HepG2 (cell line): Measurements from ENCODE around the gene CEBPG. TPM values are rescaled to one million over a fixed set of nuclear protein-coding genes. Genes with fewer than 3 reads are reported as not detected.

Experiments
- HOXD1 ChIP-seq: sonication (generic); formaldehyde crosslinking; IDR thresholded peaks from 2 replicates; pipeline ENCODE4 v1.5.0; 2020; ENCODE audit warnings: missing genetic modification reagents
- KMT2B ChIP-seq: IDR thresholded peaks from 2 replicates; pipeline ENCODE4 v1.6.1; 2016; ENCODE audit warnings: missing genetic modification reagents, missing compliant biosample characterization
- MTF2 ChIP-seq: sonication (generic); formaldehyde crosslinking; IDR thresholded peaks from 2 replicates; pipeline ENCODE4 v1.5.0; 2020; ENCODE audit warnings: missing genetic modification reagents, borderline replicate concordance
- NR2F1 ChIP-seq, 2 experiments: fragments of 450-650 bp in 1 of 2; formaldehyde crosslinking in 1 of 2; IDR thresholded peaks; 2 replicates each; pipeline versions ENCODE4 v1.5.0 to v1.6.1; 2016 to 2020; ENCODE audit warnings: mild to moderate bottlenecking in 1 of 2, missing compliant biosample characterization in 1 of 2, missing genetic modification reagents in 1 of 2, moderate library complexity in 1 of 2
- PAX8 ChIP-seq: sonication (generic); formaldehyde crosslinking; IDR thresholded peaks from 2 replicates; pipeline ENCODE4 v1.8.0; 2022; ENCODE audit warnings: mild to moderate bottlenecking, missing genetic modification reagents, borderline replicate concordance
- PRPF4 ChIP-seq: fragments of 200-400 bp; formaldehyde crosslinking; IDR thresholded peaks from 2 replicates; pipeline ENCODE4 v1.6.1; 2016; ENCODE audit warnings: low read length, low read depth; ENCODE audit not compliant: poor library complexity, severe bottlenecking
- TBL1XR1 ChIP-seq: fragments of 150-350 bp; IDR thresholded peaks from 2 replicates; pipeline ENCODE4 v1.6.1; 2014; ENCODE audit warnings: borderline replicate concordance, low read length; ENCODE audit not compliant: partially characterized antibody
- ZNF572 ChIP-seq: sonication (generic); formaldehyde crosslinking; IDR thresholded peaks from 2 replicates; pipeline ENCODE4 v1.5.1; 2020; ENCODE audit warnings: mild to moderate bottlenecking, missing genetic modification reagents
- ZNF709 ChIP-seq: sonication (generic); formaldehyde crosslinking; IDR thresholded peaks from 2 replicates; pipeline ENCODE4 v1.5.0; 2020; ENCODE audit warnings: mild to moderate bottlenecking, missing genetic modification reagents
- ZZZ3 ChIP-seq: sonication (generic); formaldehyde crosslinking; IDR thresholded peaks from 2 replicates; pipeline ENCODE4 v1.4.0; 2020; ENCODE audit warnings: missing genetic modification reagents, mild to moderate bottlenecking, borderline replicate concordance
- polyA plus RNA-seq, 8 experiments: library from polyadenylated mRNA; depleted of rRNA in 3 of 8; stranded (reverse) in 7 of 8; unstranded in 1 of 8; fragments of >200 nt; fragmentation: Illumina TruSeq in 4 of 8; extraction: Trizol in 4 of 8; gene quantifications; 2 replicates each; pipeline versions ENCODE4 v1.2.1 to v1.2.3, GENCODE V29; 2011 to 2016; ENCODE audit warnings: low read depth in 4 of 8, missing spikeins in 1 of 8, mixed read lengths in 1 of 8; ENCODE audit not compliant: insufficient read depth in 1 of 8
- total RNA-seq, 5 experiments: library from RNA; depleted of rRNA; stranded (reverse); fragments of >200 nt; fragmentation: Illumina TruSeq; extraction: Trizol; gene quantifications; 2 replicates each; pipeline ENCODE4 v1.2.3, GENCODE V29; 2016; ENCODE audit warnings: low read depth in 1 of 5
- TF ChIP-seq, protein P1 (sequence below): sonication (generic); formaldehyde crosslinking; IDR thresholded peaks from 2 replicates; pipeline ENCODE4 v1.4.0; 2020; ENCODE audit warnings: mild to moderate bottlenecking, missing genetic modification reagents
- TF ChIP-seq, protein P2 (sequence below): IDR thresholded peaks from 2 replicates; pipeline ENCODE4 v1.6.1; 2012; ENCODE audit warnings: low read depth, low read length, improper control_type of control experiment
- TF ChIP-seq, protein P3 (sequence below): sonication (generic); formaldehyde crosslinking; IDR thresholded peaks from 2 replicates; pipeline ENCODE4 v1.8.0; 2022; ENCODE audit warnings: mild to moderate bottlenecking, missing genetic modification reagents, borderline replicate concordance
- TF ChIP-seq, protein P4 (sequence below): IDR thresholded peaks from 2 replicates; pipeline ENCODE4 v1.6.1; 2016; ENCODE audit warnings: low read depth, borderline replicate concordance

The CEBPG gene
- total and polyA plus RNA-seq, 2 of the 13 experiments (the other 11 are each of a cell fraction or from before 2014, with no cell fraction given), result 25.7 to 34.3 TPM

DNA sequence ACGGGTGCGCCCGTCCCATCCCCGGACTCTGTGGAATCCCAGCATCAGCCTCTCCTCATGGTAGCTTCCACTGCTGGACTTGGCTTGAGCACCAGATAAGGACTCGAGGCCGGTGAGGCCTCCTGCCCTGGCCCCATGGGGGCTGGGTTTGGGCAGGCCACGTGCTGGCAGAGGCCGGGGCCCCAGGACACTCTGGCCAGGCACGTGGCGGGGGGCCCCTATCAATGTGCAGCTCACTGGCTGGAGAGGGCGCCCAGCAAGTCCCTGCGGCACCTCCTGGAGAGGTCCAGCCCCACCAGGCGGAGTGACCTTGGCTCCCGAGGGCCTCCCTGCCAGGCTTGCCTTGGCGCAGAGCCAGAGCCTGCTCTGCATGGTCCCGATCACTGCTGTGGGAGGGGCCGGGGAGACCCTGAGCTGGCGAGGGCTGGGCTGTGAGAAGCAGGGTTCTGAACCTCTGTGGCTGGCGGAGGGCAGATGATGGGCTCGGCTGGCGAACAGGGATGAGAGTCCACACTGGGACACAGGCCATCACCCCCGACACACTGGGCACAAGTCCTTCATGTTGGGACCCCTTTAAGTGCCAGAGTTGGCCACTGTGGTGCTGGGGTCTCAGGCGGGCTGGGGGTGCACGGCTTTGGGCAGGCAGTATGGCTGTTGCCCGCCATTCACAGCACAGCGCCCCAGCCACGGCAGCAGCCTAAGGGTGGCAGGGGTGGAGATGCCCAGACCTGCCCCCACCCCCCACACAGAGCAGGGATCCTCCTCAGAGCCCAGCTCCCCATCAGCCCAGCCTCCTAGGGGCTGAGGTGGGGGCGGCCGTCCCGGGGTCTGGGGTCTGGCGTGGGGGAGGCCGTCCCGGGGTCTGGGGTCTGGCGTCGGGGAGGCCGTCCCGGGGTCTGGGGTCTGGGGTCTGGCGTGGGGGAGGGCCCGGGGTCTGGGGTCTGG, 19.1 kb downstream of the CEBPG start (continued):
- TF ChIP-seq, protein P1, sequence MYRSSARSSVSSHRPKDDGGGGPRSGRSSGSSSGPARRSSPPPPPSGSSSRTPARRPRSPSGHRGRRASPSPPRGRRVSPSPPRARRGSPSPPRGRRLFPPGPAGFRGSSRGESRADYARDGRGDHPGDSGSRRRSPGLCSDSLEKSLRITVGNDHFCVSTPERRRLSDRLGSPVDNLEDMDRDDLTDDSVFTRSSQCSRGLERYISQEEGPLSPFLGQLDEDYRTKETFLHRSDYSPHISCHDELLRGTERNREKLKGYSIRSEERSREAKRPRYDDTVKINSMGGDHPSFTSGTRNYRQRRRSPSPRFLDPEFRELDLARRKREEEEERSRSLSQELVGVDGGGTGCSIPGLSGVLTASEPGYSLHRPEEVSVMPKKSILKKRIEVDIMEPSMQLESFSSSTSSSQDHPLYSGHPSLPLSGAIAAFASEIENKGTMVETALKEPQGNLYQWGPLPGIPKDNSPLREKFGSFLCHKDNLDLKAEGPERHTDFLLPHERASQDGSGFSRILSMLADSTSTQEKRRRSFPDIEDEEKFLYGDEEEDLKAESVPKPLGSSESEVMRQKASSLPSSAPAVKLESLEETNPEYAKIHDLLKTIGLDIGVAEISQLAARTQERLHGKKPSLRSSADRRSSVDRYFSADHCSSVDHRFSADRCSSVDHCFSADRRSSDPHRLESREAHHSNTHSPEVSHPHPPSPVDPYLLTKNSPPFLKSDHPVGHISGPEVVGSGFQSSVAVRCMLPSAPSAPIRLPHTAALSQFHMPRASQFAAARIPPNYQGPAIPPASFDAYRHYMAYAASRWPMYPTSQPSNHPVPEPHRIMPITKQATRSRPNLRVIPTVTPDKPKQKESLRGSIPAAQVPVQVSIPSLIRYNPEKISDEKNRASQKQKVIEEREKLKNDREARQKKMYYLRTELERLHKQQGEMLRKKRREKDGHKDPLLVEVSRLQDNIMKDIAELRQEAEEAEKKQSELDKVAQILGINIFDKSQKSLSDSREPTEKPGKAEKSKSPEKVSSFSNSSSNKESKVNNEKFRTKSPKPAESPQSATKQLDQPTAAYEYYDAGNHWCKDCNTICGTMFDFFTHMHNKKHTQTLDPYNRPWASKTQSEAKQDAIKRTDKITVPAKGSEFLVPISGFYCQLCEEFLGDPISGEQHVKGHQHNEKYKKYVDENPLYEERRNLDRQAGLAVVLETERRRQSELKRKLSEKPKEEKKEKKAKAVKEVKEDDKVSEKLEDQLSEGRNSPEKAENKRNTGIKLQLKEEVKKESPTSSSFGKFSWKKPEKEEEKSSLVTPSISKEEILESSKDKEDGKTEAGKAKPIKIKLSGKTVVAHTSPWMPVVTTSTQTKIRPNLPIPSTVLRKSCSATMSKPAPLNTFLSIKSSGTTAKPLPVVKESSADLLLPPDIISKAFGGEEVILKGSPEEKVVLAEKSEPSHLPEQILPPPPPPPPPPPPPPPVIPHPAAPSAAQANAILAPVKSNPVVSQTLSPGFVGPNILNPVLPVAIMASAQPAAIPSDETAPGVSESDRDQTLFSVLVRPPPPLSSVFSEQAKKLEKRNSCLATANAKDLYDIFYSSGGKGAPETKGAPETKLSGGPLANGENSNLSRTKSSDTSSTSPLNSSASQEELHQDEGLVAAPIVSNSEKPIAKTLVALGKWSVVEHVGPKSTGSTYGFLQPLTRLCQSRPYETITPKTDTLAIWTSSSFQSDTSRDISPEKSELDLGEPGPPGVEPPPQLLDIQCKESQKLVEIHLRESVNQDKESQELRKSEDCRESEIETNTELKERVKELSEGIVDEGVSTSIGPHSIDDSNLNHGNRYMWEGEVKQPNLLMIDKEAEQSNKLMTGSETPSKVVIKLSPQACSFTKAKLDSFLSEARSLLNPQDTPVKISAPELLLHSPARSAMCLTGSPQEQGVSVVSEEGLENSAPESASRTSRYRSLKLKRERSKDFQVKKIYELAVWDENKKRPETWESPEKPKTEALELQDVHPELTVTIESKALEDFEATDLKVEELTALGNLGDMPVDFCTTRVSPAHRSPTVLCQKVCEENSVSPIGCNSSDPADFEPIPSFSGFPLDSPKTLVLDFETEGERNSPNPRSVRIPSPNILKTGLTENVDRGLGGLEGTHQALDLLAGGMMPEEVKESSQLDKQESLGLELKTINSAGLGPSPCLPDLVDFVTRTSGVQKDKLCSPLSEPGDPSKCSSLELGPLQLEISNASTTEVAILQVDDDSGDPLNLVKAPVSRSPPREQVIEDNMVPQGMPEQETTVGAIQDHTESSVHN (CRISPR knock-in tag), result peak; percentile 97
- TF ChIP-seq PRPF4, result no peak
- TF ChIP-seq ZZZ3, result peak; percentile 41; the same call in 1 of the 2 replicates
- peak; percentile 100; the same call in 1 of the 2 replicates for TF ChIP-seq PAX8
- peak in 1 of 2 experiments; percentile 77; a peak in 1 of 4 replicates for TF ChIP-seq NR2F1 (CRISPR knock-in tag; IDR thresholded peaks at IDR 0.05)
- peak; percentile 98 for TF ChIP-seq ZNF572 (CRISPR knock-in tag)
- TF ChIP-seq ZNF709, result peak; percentile 100
- TF ChIP-seq, protein P2, sequence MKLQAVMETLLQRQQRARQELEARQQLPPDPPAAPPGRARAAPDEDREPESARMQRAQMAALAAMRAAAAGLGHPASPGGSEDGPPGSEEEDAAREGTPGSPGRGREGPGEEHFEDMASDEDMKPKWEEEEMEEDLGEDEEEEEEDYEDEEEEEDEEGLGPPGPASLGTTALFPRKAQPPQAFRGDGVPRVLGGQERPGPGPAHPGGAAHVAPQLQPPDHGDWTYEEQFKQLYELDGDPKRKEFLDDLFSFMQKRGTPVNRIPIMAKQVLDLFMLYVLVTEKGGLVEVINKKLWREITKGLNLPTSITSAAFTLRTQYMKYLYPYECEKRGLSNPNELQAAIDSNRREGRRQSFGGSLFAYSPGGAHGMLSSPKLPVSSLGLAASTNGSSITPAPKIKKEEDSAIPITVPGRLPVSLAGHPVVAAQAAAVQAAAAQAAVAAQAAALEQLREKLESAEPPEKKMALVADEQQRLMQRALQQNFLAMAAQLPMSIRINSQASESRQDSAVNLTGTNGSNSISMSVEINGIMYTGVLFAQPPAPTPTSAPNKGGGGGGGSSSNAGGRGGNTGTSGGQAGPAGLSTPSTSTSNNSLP, result no peak
- TF ChIP-seq KMT2B (CRISPR knock-in tag), result peak; percentile 83
- TF ChIP-seq, protein P3, sequence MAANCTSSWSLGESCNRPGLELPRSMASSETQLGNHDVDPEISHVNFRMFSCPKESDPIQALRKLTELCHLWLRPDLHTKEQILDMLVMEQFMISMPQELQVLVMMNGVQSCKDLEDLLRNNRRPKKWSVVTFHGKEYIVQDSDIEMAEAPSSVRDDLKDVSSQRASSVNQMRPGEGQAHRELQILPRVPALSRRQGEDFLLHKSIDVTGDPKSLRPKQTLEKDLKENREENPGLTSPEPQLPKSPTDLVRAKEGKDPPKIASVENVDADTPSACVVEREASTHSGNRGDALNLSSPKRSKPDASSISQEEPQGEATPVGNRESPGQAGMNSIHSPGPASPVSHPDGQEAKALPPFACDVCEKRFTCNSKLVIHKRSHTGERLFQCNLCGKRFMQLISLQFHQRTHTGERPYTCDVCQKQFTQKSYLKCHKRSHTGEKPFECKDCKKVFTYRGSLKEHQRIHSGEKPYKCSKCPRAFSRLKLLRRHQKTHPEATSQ (CRISPR knock-in tag), result peak; percentile 96
- TF ChIP-seq HOXD1 (CRISPR knock-in tag), result peak; percentile 99
- peak; percentile 65 for TF ChIP-seq TBL1XR1
- TF ChIP-seq, protein P4, sequence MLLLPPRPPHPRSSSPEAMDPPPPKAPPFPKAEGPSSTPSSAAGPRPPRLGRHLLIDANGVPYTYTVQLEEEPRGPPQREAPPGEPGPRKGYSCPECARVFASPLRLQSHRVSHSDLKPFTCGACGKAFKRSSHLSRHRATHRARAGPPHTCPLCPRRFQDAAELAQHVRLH, result peak; percentile 99
- TF ChIP-seq MTF2 (CRISPR knock-in tag), result peak; percentile 97
